ENCODE results near the gene SEC23B.

Gene SEC23B

DNA sequence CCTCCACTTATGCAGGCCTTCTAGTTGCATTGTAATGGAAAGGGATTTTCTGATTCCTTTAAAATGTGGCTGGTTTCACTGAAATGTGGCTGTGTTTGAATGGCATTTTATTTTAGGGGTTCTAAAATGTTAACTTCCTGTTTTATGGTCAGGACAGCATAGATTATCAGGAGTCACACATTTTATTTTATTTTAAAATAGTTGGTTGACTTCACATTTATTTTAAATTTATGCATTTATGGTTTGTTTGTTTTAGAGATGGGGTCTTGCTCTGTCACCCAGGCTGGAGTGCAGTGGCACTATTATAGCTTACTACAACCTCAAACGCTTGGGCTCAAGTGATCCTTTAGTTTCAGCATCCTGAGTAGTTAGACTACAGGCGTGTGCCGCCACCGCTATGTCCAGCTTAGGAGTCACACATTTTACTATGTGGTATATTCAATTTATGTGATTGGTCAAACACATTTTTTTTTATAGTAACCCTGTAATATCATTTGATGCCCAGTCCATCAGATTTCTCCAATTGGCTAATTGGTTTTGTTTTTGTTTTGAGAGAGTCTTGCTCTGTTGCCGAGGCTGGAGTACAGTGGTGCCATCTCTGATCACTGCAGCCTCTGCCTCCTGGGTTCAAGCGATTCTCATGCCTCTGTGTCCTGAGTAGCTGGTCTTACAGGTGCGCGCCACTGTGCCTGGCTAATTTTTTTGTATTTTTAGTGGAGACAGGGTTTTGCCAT lies 82.4 kb downstream of the SEC23B start:
- DNase-seq (ENCODE audit: low spot score): no peak
- in situ Hi-C loops (cut with MboI; ENCODE audit: low pct_unique_long_range_greater_than_20kb, low sequenced_read_pairs, unreplicated experiment): no loop called here
- TF ChIP-seq CTCF (IDR thresholded peaks at IDR 0.05; ENCODE audit: extremely low read depth, insufficient read depth, missing control alignments): no peak

DNA sequence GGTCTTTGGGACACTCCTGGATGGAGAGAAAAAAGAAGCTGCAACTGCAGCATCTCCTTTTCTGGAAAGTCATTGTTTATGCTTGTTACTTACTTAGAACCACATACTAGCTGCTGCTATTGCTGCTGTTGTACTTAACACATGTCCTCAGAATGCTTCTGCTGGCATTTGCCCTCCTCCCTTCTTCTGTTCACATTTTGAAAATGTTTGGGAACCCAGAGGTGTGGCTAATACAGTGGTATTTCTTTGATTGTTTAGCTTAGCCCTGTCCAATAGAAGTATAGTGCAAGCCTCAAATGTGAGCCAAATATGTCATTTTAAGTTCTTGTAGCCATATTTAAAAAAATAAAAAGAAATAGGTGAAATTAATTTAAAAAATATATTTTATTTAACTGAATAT lies 88.5 kb downstream of the SEC23B start:
- no peak for TF ChIP-seq CTCF (IDR thresholded peaks at IDR 0.05; ENCODE audit: extremely low read depth, insufficient read depth, missing control alignments)
- no peak for DNase-seq (ENCODE audit: low spot score)
- in situ Hi-C loops (cut with MboI; ENCODE audit: low pct_unique_long_range_greater_than_20kb, low sequenced_read_pairs, unreplicated experiment): no loop called here

DNA sequence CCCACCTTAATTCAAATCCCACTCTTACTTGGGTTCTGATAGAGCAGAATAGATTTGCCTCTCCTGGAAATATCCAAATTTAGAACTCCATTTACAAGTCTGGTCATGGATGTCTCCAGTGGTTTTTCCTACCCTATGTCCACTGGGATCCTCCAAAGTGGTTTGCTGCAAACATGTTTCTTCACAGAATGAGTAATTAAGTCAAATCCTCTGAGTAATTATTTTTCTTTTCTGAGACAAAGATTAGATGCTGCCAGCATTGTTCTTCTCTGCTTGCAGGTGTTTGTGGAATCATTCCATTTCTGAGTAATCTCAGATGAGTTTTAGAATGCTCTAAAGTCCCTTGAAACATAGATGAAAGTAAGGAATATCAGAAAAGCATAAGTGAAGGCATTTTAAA lies 102.0 kb downstream of the SEC23B start:
- TF ChIP-seq CTCF (IDR thresholded peaks at IDR 0.05; ENCODE audit: extremely low read depth, insufficient read depth, missing control alignments): no peak
- DNase-seq (ENCODE audit: low spot score): no peak
- in situ Hi-C loops (cut with MboI; ENCODE audit: low pct_unique_long_range_greater_than_20kb, low sequenced_read_pairs, unreplicated experiment): no loop called here
